NK-92 treated with Interleukin-12 subunit alpha and Interleukin-12 subunit beta, amount 100 ng/mL, for 24 hours (cell line): ENCODE results near the gene DBNL.

Source experiments
- DNase-seq: peaks from one replicate; lab custom pipeline; 2025; lab: John Stamatoyannopoulos, UW

Gene DBNL

GRCh38 chr7:44062180-44062902, 17.8 kb downstream of the DBNL start:
- no peak for DNase-seq

- no peak for DNase-seq
These were observed 18.4 kb downstream of the DBNL start for GRCh38 chr7:44062903-44063295.

GRCh38 chr7:44063547-44063893, 19.0 kb downstream of the DBNL start:
- no peak for DNase-seq

GRCh38 chr7:44063894-44064651, 19.6 kb downstream of the DBNL start:
- no peak for DNase-seq

GRCh38 chr7:44064791-44065430, 20.4 kb downstream of the DBNL start:
- no peak for DNase-seq

- DNase-seq: no peak
These were observed 21.1 kb downstream of the DBNL start, which contains the start of gene PGAM2 for GRCh38 chr7:44065431-44066110. TSS of gene PGAM2 (minus strand) at chr7:44065567. CDS start at chr7:44065529, 38 bp downstream.

GRCh38 chr7:44066111-44066460, 21.6 kb downstream of the DBNL start:
- DNase-seq: no peak

- DNase-seq: no peak
These were observed 22.1 kb downstream of the DBNL start for GRCh38 chr7:44066494-44067063.

- DNase-seq: no peak
These were observed 22.8 kb downstream of the DBNL start for GRCh38 chr7:44067064-44067951.

GRCh38 chr7:44068054-44068453, 23.6 kb downstream of the DBNL start:
- no peak for DNase-seq

- DNase-seq: no peak
These were observed 27.3 kb downstream of the DBNL start for GRCh38 chr7:44071726-44072363.

GRCh38 chr7:44072364-44073231, 28.1 kb downstream of the DBNL start:
- DNase-seq: no peak

GRCh38 chr7:44073664-44074348, 29.3 kb downstream of the DBNL start:
- no peak for DNase-seq

GRCh38 chr7:44074349-44074695, 29.8 kb downstream of the DBNL start:
- no peak for DNase-seq

GRCh38 chr7:44075296-44076075, 31.0 kb downstream of the DBNL start:
- DNase-seq: no peak

- DNase-seq: no peak
These were observed 31.8 kb downstream of the DBNL start for GRCh38 chr7:44076101-44076895.

GRCh38 chr7:44077061-44077460, 32.6 kb downstream of the DBNL start:
- no peak for DNase-seq

GRCh38 chr7:44077681-44078091, 33.2 kb downstream of the DBNL start:
- DNase-seq: no peak
